Loucy (cell line): ENCODE results near the gene AIF1L.

Experiments used
- H2AFZ ChIP-seq: fragments of 200-600 bp; sonication (generic); 2 replicates; pipeline ENCODE4 v1.6.0; 2016; ENCODE audit warnings: antibody characterized with exemption, mild to moderate bottlenecking, low read length, moderate library complexity
- H3F3A ChIP-seq: fragments of 200-600 bp; 2 replicates; pipeline ENCODE4 v1.6.0; 2016; ENCODE audit warnings: antibody characterized with exemption, low read depth, mild to moderate bottlenecking
- H3K27me3 ChIP-seq: fragments of 200-600 bp; sonication (generic); 2 replicates; pipeline ENCODE4 v1.6.1; 2014; ENCODE audit warnings: low read length, mild to moderate bottlenecking; ENCODE audit not compliant: insufficient read depth, poor library complexity, severe bottlenecking
- H3K36me3 ChIP-seq: fragments of 200-600 bp; sonication (generic); 2 replicates; pipeline ENCODE4 v1.6.1; 2016; ENCODE audit warnings: low read length; ENCODE audit not compliant: insufficient read depth
- H3K4me1 ChIP-seq: fragments of 200-600 bp; sonication (generic); 2 replicates; pipeline ENCODE4 v1.5.1; 2014; ENCODE audit warnings: low read length, mild to moderate bottlenecking; ENCODE audit not compliant: insufficient read depth, poor library complexity, severe bottlenecking
- H3K4me2 ChIP-seq: fragments of 200-600 bp; sonication (generic); 2 replicates; pipeline ENCODE4 v1.6.0; 2014; ENCODE audit warnings: antibody characterized with exemption, low read length, low read depth, mild to moderate bottlenecking; ENCODE audit not compliant: poor library complexity, severe bottlenecking
- H3K4me3 ChIP-seq: fragments of 200-600 bp; sonication (generic); 2 replicates; pipeline ENCODE4 v1.5.1; 2014; ENCODE audit warnings: low read length, mild to moderate bottlenecking, mixed read lengths; ENCODE audit not compliant: poor library complexity, severe bottlenecking
- H3K79me2 ChIP-seq: fragments of 200-600 bp; sonication (generic); 2 replicates; pipeline ENCODE4 v1.6.1; 2014; ENCODE audit warnings: low read length; ENCODE audit not compliant: insufficient read depth
- H3K9ac ChIP-seq: fragments of 200-600 bp; sonication (generic); 2 replicates; pipeline ENCODE4 v1.6.0; 2014; ENCODE audit warnings: mild to moderate bottlenecking, low read depth, low read length, moderate library complexity; ENCODE audit not compliant: poor library complexity, severe bottlenecking
- H3K9me2 ChIP-seq: fragments of 200-600 bp; sonication (generic); replicated peaks from 2 replicates; pipeline ENCODE4 v1.6.1; 2016; ENCODE audit warnings: low read depth, low read length, mixed read lengths
- H3K9me3 ChIP-seq: fragments of 200-600 bp; sonication (generic); 2 replicates; pipeline ENCODE4 v1.6.1; 2014; ENCODE audit warnings: mild to moderate bottlenecking, antibody characterized with exemption, low read length, low read depth; ENCODE audit not compliant: insufficient read depth
- H4K20me1 ChIP-seq: fragments of 200-600 bp; sonication (generic); 2 replicates; pipeline ENCODE4 v1.6.0; 2014; ENCODE audit warnings: antibody characterized with exemption, low read length, mild to moderate bottlenecking; ENCODE audit not compliant: insufficient read depth, poor library complexity, severe bottlenecking
- CTCF ChIP-seq: fragments of 200-600 bp; sonication (generic); conservative IDR thresholded peaks from 2 replicates; pipeline ENCODE4 v1.5.1; 2014; ENCODE audit warnings: mild to moderate bottlenecking, antibody characterized with exemption, low read length
- EZH2phosphoT487 ChIP-seq: fragments of 200-600 bp; IDR thresholded peaks from 2 replicates; pipeline ENCODE4 v1.6.1; 2018; ENCODE audit warnings: antibody characterized with exemption, mild to moderate bottlenecking, moderate library complexity, borderline replicate concordance

Gene AIF1L

GRCh38 chr9:131072107-131072870, 24.0 kb upstream of the AIF1L start:
- no peaks in the 10 kb centered on the region for H3K9me3 ChIP-seq
- no peak overlapping the region for H3K9ac ChIP-seq
- TF ChIP-seq CTCF (no peak), EZH2phosphoT487 (no peak)
- no peaks in the 10 kb centered on the region for H3K9me2 ChIP-seq
- no peaks in the 10 kb centered on the region for H3F3A ChIP-seq
- no peaks in the 10 kb centered on the region for H3K4me1 ChIP-seq
- H2AFZ ChIP-seq: no peak overlapping the region
- H3K27me3 ChIP-seq: no peaks in the 10 kb centered on the region
- H3K4me3 ChIP-seq: no peak overlapping the region
- H3K36me3 ChIP-seq: no peaks in the 10 kb centered on the region
- no peaks in the 10 kb centered on the region for H3K79me2 ChIP-seq
- no peak overlapping the region for H3K4me2 ChIP-seq
- no peaks in the 10 kb centered on the region for H4K20me1 ChIP-seq

- Histone ChIP-seq H3K4me1 (no peaks in the 10 kb centered on the region), H3K4me2 (no peak overlapping the region), H3K79me2 (no peaks in the 10 kb centered on the region), H3K9me2 (no peaks in the 10 kb centered on the region), H3K9ac (no peak overlapping the region), H3K36me3 (no peaks in the 10 kb centered on the region), H4K20me1 (no peaks in the 10 kb centered on the region), H2AFZ (no peak overlapping the region), H3F3A (no peaks in the 10 kb centered on the region), H3K27me3 (no peaks in the 10 kb centered on the region), H3K4me3 (no peak overlapping the region), H3K9me3 (no peaks in the 10 kb centered on the region)
- TF ChIP-seq CTCF: no peak
- TF ChIP-seq EZH2phosphoT487: no peak
Measured at GRCh38 chr9:131072871-131073237, 23.5 kb upstream of the AIF1L start.

GRCh38 chr9:131076347-131077195, 19.8 kb upstream of the AIF1L start:
- Histone ChIP-seq H3K4me3 (no peak overlapping the region), H3K4me1 (no peaks in the 10 kb centered on the region), H2AFZ (no peak overlapping the region), H3K27me3 (no peaks in the 10 kb centered on the region), H3K9ac (no peak overlapping the region), H3K9me3 (no peaks in the 10 kb centered on the region), H4K20me1 (no peaks in the 10 kb centered on the region), H3K4me2 (no peak overlapping the region), H3K79me2 (no peaks in the 10 kb centered on the region), H3K9me2 (no peaks in the 10 kb centered on the region), H3K36me3 (no peaks in the 10 kb centered on the region), H3F3A (no peaks in the 10 kb centered on the region)
- TF ChIP-seq CTCF (no peak), EZH2phosphoT487 (no peak)
